Thyroid gland (tissue), 4 donors: ENCODE measurements around the gene RPN1.

Experiments used
- CTCF ChIP-seq, 6 experiments: fragments of 200-600 bp in 3 of 6; fragments of 450-650 bp in 3 of 6; sonication (generic) in 3 of 6; IDR thresholded peaks; one replicate each; pipeline ENCODE4 v1.5.1; 2016 to 2019; ENCODE audit warnings: antibody characterized with exemption in 6 of 6, mild to moderate bottlenecking in 2 of 6, inconsistent platforms in 1 of 6, moderate library complexity in 1 of 6
- POLR2A ChIP-seq, 2 donors: fragments of 450-650 bp; IDR thresholded peaks; one replicate each; pipeline ENCODE4 v1.6.1; 2017; ENCODE audit warnings: antibody characterized with exemption in 2 of 2, mild to moderate bottlenecking in 2 of 2, moderate library complexity in 1 of 2

GRCh38 chr3:128634075-128634611 lies 16.5 kb downstream of the RPN1 start:
- no peak for TF ChIP-seq CTCF (IDR thresholded peaks at IDR 0.05)
- TF ChIP-seq POLR2A (IDR thresholded peaks at IDR 0.05) = no peak
